K562 treated with DMSO at 1 percent for 24 hours (cell line): ENCODE data around the gene SEZ6L. TPM values are rescaled to one million over a fixed set of nuclear protein-coding genes. Genes with fewer than 3 reads are reported as not detected.

Experiments
- total RNA-seq: library from RNA; unstranded; fragments of 300-600 nt; gene quantifications from 2 replicates; pipeline ENCODE4 v1.2.3, GENCODE V29; 2022; ENCODE audit warnings: low read depth; ENCODE audit not compliant: insufficient read depth

SEZ6L gene
- not detected in 2 replicates for total RNA-seq

DNA sequence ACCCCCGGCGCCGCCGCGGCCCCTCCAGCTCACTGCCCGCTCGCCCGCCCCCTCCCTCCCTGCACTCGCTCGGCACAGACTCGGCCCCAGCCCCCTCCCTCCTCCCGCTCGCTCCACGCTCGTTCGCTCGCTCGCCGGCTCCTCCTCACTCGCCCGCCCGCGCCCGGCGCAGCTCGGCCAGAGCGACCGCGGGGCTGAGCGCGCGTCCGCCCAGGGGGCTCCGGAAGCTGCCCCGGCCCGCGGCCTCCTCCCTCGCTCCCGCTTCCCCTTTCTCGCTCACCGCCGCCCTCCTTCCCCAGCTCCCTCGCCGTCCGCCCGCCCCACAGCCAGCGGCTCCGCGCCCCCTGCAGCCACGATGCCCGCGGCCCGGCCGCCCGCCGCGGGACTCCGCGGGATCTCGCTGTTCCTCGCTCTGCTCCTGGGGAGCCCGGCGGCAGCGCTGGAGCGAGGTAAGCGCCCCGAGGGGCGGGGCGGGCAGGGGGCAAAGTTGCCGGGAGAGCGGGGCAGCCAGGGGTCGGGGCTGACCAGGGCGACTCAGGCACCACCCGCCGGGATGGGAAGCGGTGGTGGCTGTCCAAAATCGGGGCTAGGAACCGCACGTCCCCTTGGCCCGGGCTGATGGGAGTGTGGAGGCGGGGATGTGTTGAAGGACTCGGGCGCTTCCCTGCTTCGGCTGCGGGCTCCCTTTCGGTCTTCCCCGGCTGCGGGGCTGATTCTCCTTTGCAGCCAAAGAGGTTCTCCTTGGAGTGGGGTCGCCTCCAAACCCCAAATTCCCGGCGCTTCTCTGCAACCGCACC is at the start of gene SEZ6L:
Gene SEZ6L, plus strand, starts transcription at position 148 of the 797 bp plus-strand sequence. Its CDS starts 208 bp downstream, at position 356.

DNA sequence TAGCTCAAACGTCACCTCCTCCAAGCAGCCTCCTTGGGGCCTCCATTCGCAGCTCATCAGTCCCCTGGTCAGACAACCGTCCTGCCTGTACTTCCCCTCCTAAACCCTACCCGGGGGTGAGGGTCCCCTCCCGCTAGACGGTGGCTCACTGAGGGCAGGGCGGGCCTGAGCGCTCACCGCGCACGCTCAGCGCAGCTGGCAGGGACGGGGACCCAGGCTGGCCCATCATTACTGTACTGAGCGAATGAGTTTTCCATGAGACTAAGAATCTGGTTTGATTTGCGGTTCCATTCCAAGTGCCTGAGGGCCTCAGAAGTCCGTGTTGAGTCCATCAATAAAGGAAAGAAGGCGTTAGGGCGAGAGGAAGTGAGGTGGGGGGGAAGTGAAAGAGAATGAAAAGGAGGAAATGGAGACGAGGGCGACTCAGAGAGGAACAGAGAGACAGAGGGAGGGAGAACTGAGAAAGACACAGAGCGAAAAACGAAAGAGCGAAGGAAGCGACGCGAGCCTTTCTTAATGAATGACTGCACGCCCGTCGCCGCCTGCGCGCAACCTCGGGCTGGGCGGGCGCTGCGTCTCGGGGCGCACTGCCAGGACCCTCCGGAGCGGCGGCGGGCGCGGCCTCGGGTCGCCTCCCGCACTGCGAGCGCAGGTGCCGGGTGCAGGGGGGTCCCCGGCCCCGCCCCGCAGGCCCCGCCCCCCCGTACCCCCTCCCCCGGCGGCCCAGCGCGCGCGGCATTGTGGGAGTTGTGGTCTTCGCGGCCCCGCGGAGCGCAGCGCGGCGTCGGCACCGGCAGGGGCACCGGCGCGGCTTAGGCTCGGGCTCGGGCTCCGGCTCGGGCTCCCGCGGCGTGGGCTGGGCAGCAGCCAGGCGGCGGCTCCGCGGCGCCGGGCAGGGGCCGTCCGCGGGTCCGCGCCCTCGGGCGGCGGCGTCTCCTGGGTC is 259.5 kb downstream of the SEZ6L start, which contains the start of gene ASPHD2:
Gene ASPHD2, plus strand, starts transcription at position 746 of the 943 bp plus-strand sequence. CDS start 4,356 bp downstream, outside the sequence.

